Sigmoid colon (tissue), 4 donors: ENCODE measurements around the gene MEGF11.

Source experiments
- CTCF ChIP-seq, 4 experiments: fragments of 450-650 bp in 3 of 4; fragments of 200-600 bp in 1 of 4; IDR thresholded peaks; one replicate each; pipeline ENCODE4 v1.5.1; 2016 to 2019; ENCODE audit warnings: antibody characterized with exemption in 4 of 4, mild to moderate bottlenecking in 3 of 4, moderate library complexity in 2 of 4
- EP300 ChIP-seq, 4 donors: sonication (generic); formaldehyde crosslinking; IDR thresholded peaks; one replicate each; pipeline ENCODE4 v1.6.1; 2017; ENCODE audit warnings: antibody characterized with exemption in 4 of 4
- POLR2A ChIP-seq, 2 donors: fragments of 450-650 bp; IDR thresholded peaks; one replicate each; pipeline ENCODE4 v1.6.1; 2016; ENCODE audit warnings: antibody characterized with exemption in 2 of 2, mild to moderate bottlenecking in 2 of 2, moderate library complexity in 2 of 2

- TF ChIP-seq CTCF (IDR thresholded peaks at IDR 0.05) (no peak), POLR2A (IDR thresholded peaks at IDR 0.05) (no peak), EP300 (IDR thresholded peaks at IDR 0.05) (no peak)
These were observed 324.0 kb downstream of the MEGF11 start for GRCh38 chr15:65929573-65929972.
